HG03432 (cell line): ENCODE data around the gene PITPNM3.
"Not testable (repeated sequence)": the region's sequence is repeated elsewhere in the genome, so short reads cannot be mapped to it uniquely, and the experiment has no call there.

Experiments used
- ATAC-seq: cut with Tn5 transposase; IDR thresholded peaks from one replicate; pipeline ENCODE4 v1.9.1; 2021; ENCODE audit warnings: mild to moderate bottlenecking, moderate library complexity; ENCODE audit not compliant: unreplicated experiment

The PITPNM3 gene

GRCh38 chr17:6556121-6557039 lies at the start of gene PITPNM3:
Gene PITPNM3 (minus strand): TSS chr17:6556555. CDS start chr17:6556406, 149 bp downstream.
- ATAC-seq: no peak

GRCh38 chr17:6605142-6605541 lies 48.8 kb upstream of the PITPNM3 start:
- ATAC-seq: no peak

- ATAC-seq: no peak
Measured at GRCh38 chr17:6603744-6604325, 47.5 kb upstream of the PITPNM3 start.

- no peak for ATAC-seq
Measured at GRCh38 chr17:6602141-6602540, 45.8 kb upstream of the PITPNM3 start.

- no peak for ATAC-seq
Measured at GRCh38 chr17:6599364-6599763, 43.0 kb upstream of the PITPNM3 start.

- ATAC-seq: no peak
Measured at GRCh38 chr17:6597727-6598126, 41.4 kb upstream of the PITPNM3 start.

GRCh38 chr17:6596941-6597340 lies 40.6 kb upstream of the PITPNM3 start:
- ATAC-seq: no peak

GRCh38 chr17:6596511-6596910 lies 40.2 kb upstream of the PITPNM3 start:
- no peak for ATAC-seq

- ATAC-seq: no peak
Measured at GRCh38 chr17:6596081-6596480, 39.7 kb upstream of the PITPNM3 start.

GRCh38 chr17:6593371-6593770 lies 37.0 kb upstream of the PITPNM3 start:
- ATAC-seq: not testable (repeated sequence)

GRCh38 chr17:6592173-6592572 lies 35.8 kb upstream of the PITPNM3 start:
- no peak for ATAC-seq

- ATAC-seq: no peak
Measured at GRCh38 chr17:6591599-6592158, 35.3 kb upstream of the PITPNM3 start.

GRCh38 chr17:6589266-6589946 lies 33.1 kb upstream of the PITPNM3 start:
- no peak for ATAC-seq

GRCh38 chr17:6588165-6588564 lies 31.8 kb upstream of the PITPNM3 start:
- no peak for ATAC-seq

- ATAC-seq: no peak
Measured at GRCh38 chr17:6587310-6587709, 31.0 kb upstream of the PITPNM3 start.

GRCh38 chr17:6583411-6583810 lies 27.1 kb upstream of the PITPNM3 start:
- no peak for ATAC-seq

GRCh38 chr17:6580625-6581024 lies 24.3 kb upstream of the PITPNM3 start:
- no peak for ATAC-seq

- ATAC-seq: no peak
Measured at GRCh38 chr17:6578491-6578890, 22.1 kb upstream of the PITPNM3 start.

- no peak for ATAC-seq
Measured at GRCh38 chr17:6577686-6578263, 21.4 kb upstream of the PITPNM3 start.

- no peak for ATAC-seq
Measured at GRCh38 chr17:6576038-6576785, 19.9 kb upstream of the PITPNM3 start.
